ENCODE measurements around the gene TULP4.
A peak's percentile ranks its signal among the peaks of the same experiment; 100 is the strongest.
"Not testable (repeated sequence)": the region's sequence is repeated elsewhere in the genome, so short reads cannot be mapped to it uniquely, and the experiment has no call there.

Gene TULP4

GRCh38 chr6:158536891-158537798 lies 224.9 kb downstream of the TULP4 start:
- peak in 2 of 3 donors; percentile 26 to 50 for DNase-seq

GRCh38 chr6:158538741-158539140 lies 226.5 kb downstream of the TULP4 start:
- DNase-seq: no peak

DNA sequence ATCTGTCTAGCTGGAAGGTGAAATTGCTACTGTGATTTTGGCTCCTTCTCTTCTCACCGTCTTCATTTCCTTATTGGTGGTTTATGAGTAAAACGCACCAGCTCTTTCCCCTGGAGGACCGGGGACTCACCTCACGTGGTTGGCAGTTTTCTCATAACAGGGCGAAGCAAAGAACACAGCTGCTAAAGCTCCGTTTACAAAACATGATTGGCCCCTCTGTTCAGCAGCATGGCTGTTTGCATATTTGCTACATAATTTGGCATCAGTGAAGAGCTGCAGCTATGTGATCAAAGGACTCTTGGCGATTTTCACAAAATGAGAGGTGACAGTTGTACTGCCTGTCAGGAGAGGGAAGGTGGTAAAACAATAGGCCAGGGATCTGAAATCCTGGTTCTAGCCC lies 227.1 kb downstream of the TULP4 start:
- DNase-seq: no peak

DNA sequence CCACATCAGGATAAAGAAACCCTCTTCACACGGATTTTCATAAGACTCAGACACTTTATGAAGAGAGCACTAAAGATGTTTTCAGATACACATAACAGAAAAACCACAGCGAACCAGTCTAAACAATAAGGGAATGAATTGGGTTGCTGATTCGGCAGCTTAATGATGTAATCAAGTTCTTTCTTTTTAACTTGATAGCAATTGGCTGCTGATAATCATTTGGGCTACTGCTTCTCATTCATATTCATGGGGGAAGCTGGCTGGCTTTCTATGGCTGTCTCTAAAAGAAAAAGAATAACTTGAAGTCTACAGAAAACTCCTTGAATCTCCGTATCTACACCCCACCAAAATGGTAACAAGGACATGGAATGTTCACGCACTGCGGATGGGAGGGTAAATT lies 227.6 kb downstream of the TULP4 start:
- DNase-seq: no peak

GRCh38 chr6:158543606-158544185 lies 231.4 kb downstream of the TULP4 start:
- DNase-seq: no peak

DNA sequence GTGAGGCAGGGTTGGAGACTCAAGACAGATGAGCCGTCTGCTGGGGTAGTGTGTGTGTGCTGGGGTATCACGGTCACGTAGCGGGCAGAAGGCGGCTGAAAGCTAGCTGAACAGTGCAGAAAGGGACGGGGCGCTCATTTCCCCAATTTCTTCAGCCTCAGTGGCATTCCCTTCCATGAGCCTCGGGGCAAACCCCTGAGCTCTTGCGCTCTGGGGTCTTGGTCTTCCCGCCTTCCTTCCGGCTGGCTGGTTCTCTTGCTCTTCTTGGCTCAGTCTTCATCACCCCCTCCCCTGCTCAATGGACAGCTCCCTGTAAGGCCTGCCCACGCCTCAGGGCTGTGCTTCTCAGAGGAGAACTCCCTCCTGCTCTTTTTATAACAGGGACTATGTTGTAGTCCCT lies 232.2 kb downstream of the TULP4 start:
- no peak for DNase-seq

- no peak for DNase-seq
Measured at GRCh38 chr6:158545043-158545966, 233.0 kb downstream of the TULP4 start.

GRCh38 chr6:158548418-158549161 lies 236.3 kb downstream of the TULP4 start:
- DNase-seq: no peak

GRCh38 chr6:158552055-158552795 lies 240.0 kb downstream of the TULP4 start:
- DNase-seq: no peak

DNA sequence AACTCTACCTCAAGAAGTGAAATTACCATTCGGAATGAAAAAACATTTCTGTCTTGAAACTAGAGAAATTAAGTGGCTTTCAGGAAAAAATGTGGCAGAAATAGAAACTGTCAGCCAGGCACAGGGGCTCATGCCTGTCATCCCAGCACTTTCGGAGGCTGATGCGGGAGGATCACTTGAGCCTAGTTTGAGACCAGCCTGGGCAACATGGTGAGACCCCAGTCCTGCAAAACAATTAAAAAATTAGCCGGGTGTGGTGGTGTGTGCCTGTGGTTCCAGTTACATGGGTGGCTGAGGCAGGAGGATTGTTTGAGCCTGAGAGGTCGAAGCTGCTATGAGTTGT lies 240.5 kb downstream of the TULP4 start:
- DNase-seq: no peak

- DNase-seq: no peak
Measured at GRCh38 chr6:158554611-158555361, 242.5 kb downstream of the TULP4 start.

DNA sequence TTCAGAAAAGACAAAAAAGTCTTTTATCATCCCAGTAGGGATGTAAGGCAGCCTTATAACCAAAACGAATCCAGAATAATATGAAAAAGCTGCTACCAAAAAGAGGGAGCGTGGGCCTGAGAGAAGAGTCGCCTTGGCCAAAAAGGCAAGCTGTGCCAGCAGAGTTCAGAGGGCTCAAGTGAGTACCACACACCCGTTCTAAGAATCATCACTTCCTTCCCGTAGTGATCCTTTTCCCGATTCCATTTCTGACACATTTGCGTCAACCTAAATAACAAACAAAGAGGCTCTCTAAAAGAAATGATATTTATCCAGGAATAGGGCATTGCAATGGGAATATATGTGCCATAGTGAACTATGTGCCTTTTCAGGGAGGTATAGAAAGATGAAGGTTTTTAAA lies 243.8 kb downstream of the TULP4 start:
- DNase-seq: no peak

DNA sequence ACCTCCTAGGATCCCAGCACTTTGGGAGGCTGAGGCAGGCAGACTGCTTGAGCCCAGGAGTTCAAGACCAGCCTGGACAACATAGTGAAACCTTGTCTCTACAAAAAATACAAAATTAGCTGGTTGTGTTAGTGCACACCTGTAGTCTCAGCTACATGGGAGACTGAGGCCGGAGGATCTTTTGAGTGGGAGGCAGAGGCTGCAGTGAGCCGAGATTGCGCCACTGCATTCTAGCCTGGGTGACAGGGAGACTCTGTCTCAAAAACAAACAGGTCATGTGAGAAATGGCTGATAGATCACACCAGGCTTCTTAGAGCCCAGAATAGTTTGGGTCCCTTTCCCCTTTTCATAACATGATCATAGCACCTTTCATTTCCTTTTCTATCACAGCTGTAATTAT lies 244.8 kb downstream of the TULP4 start:
- not testable (repeated sequence) for DNase-seq

GRCh38 chr6:158557927-158558326 lies 245.7 kb downstream of the TULP4 start:
- no peak for DNase-seq

- no peak for DNase-seq
Measured at GRCh38 chr6:158558415-158559306, 246.4 kb downstream of the TULP4 start.

- DNase-seq: no peak
Measured at GRCh38 chr6:158559338-158559894, 247.2 kb downstream of the TULP4 start.

DNA sequence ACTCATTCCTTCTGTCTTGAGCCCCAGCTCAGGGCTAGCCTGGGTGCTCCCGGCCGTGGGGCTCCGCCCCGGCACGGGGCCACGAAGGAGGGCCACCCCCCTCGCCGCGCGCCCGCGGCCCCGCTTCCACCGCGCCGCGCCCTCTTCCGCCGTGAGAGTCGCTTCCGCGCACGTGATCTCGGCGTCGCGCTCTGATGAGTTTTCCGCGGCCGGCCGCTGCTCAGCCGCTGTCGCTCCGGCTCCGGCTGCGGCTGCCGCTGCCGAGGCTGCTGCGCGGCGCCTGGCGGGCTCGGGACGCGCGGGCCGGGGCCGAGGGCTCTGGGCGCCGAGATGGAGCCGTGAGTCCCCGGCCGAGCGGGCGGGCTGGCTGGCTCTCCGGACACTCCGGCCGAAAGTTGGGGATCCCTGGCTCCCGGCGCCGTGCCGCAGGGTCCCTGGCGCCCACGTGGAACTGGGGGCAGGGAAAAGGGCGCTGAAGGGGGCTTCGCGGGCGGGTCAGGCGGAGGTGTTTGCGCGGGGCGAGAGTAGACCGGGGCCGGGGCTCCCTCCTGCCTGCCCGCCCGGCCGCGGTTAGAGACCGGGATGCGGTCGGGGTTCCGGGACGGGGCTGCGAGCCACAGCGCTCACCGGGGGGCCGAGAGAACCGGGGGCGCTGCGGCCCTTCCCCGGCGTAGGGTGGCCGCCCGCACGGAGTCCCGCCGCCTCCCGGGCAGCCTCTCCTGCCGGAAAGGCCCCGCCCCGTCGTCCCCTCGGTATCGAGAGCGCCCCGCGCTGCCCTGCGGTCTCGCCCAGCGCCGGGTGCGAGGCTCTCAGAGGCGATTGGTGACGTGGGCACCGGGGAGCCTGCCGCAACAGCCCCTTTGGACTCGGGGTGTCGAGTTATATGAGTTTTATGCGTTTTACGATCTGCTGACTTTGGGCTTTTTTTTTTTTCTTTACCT lies 247.9 kb downstream of the TULP4 start, which contains the start of gene TMEM181:
Gene TMEM181 (plus strand): TSS at position 197 of the 941 bp plus-strand sequence. CDS start 134 bp downstream, at position 331.
- DNase-seq: peak; percentile 90 to 97 (median 96)

- peak; percentile 18 to 39 (median 20) for DNase-seq
Measured at GRCh38 chr6:158560836-158561320, 248.6 kb downstream of the TULP4 start.

Measured in suppressor macrophage treated with lipopolysaccharide for 1 hour (primary cell).